PFSK-1 (cell line): ENCODE results near the gene MANEA.

Experiments
- FOXP2 ChIP-seq: optimal IDR thresholded peaks from 2 replicates; pipeline ENCODE3; 2011; ENCODE audit warnings: borderline replicate concordance, control low read depth, inconsistent platforms; ENCODE audit not compliant: insufficient read depth; ENCODE audit errors: extremely low read length, extremely low read depth
- POLR2AphosphoS5 ChIP-seq: IDR thresholded peaks from 2 replicates; pipeline ENCODE4 v1.6.1; 2012; ENCODE audit warnings: low read depth, mild to moderate bottlenecking, control low read depth, low read length, moderate library complexity
- REST ChIP-seq, 2 experiments: IDR thresholded peaks; 2 replicates each; pipeline versions ENCODE4 v1.6.1 to v1.8.0; 2011 to 2012; ENCODE audit warnings: low read depth in 2 of 2, low read length in 2 of 2, control low read depth in 1 of 2, inconsistent platforms in 1 of 2, mild to moderate bottlenecking in 1 of 2, moderate library complexity in 1 of 2; ENCODE audit not compliant: insufficient read depth in 1 of 2
- SIN3A ChIP-seq: IDR thresholded peaks from 2 replicates; pipeline ENCODE4 v1.6.1; 2012; ENCODE audit warnings: mild to moderate bottlenecking, low read length, moderate library complexity, borderline replicate concordance; ENCODE audit not compliant: insufficient read depth
- TAF1 ChIP-seq: IDR thresholded peaks from 2 replicates; pipeline ENCODE4 v1.6.1; 2012; ENCODE audit warnings: low read length, control low read depth, borderline replicate concordance; ENCODE audit not compliant: insufficient read depth

- TF ChIP-seq SIN3A (no peak), POLR2AphosphoS5 (no peak), TAF1 (no peak), REST (IDR thresholded peaks at IDR 0.05; ENCODE audit: insufficient read depth in 1 of 2, low read depth in 2 of 2, low read length in 2 of 2) (no peak), FOXP2 (no peak)
Measured at GRCh38 chr6:95648636-95649035, 71.3 kb downstream of the MANEA start.
